HL-60 (cell line): Measurements from ENCODE around the gene ANGPT4.

Experiments used
- DNase-seq, 2 experiments: peaks; one replicate each; pipeline ENCODE4 v3.0.0-alpha.2; 2010 to 2020; ENCODE audit warnings: low read depth in 1 of 2, low spot score in 1 of 2
- H3K27ac ChIP-seq: fragments of 250-450 bp; sonication (Bioruptor Pico); replicated peaks from 2 replicates; pipeline ENCODE4 v1.5.1; 2020; ENCODE audit warnings: mild to moderate bottlenecking, moderate library complexity
- H3K27me3 ChIP-seq: fragments of 250-450 bp; sonication (Bioruptor Pico); 2 replicates; pipeline ENCODE4 v1.5.1; 2021; ENCODE audit warnings: mild to moderate bottlenecking, moderate library complexity; ENCODE audit not compliant: insufficient read depth, poor library complexity, severe bottlenecking
- H3K4me3 ChIP-seq: replicated peaks from 2 replicates; pipeline ENCODE4 v1.5.1; 2011; ENCODE audit warnings: mild to moderate bottlenecking, control low read depth, low read length; ENCODE audit not compliant: insufficient read depth
- GABPA ChIP-seq: IDR thresholded peaks from 2 replicates; pipeline ENCODE4 v1.6.1; 2012; ENCODE audit warnings: low read depth
- POLR2AphosphoS5 ChIP-seq: IDR thresholded peaks from 2 replicates; pipeline ENCODE4 v1.6.1; 2012; ENCODE audit warnings: low read depth
- SPI1 ChIP-seq: IDR thresholded peaks from 2 replicates; pipeline ENCODE4 v1.6.1; 2012; ENCODE audit warnings: low read depth, mild to moderate bottlenecking, borderline replicate concordance
- TF ChIP-seq, protein P1 (sequence below): IDR thresholded peaks from one replicate; pipeline ENCODE4 v1.5.1; 2011; ENCODE audit warnings: low read length, control low read depth, inconsistent platforms; ENCODE audit not compliant: insufficient read depth
- TF ChIP-seq, protein P2 (sequence below): IDR thresholded peaks from 2 replicates; pipeline ENCODE4 v1.6.1; 2012; ENCODE audit warnings: low read depth; ENCODE audit not compliant: insufficient replicate concordance

Gene ANGPT4

DNA sequence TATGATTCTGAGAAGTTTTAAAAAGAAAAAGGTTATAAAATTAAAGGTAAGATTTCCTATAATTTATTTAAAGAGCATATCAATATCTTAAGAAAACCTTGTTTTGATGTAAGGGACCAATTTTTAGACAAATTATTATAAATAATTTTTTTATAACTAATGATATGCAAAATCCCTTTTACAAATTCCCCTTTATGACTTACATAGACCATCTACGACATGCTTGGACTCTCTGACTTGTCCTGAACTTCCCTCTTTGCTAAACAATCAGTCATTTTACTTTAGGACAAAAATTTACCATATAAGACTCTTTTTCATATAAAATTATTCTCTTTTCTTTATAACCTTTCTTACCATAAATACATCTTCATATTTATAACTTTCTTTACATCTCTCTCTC lies 15.3 kb upstream of the ANGPT4 start:
- H3K27ac ChIP-seq: no peak overlapping the region
- DNase-seq: no peak
- no peak for TF ChIP-seq GABPA
- TF ChIP-seq, protein P1, sequence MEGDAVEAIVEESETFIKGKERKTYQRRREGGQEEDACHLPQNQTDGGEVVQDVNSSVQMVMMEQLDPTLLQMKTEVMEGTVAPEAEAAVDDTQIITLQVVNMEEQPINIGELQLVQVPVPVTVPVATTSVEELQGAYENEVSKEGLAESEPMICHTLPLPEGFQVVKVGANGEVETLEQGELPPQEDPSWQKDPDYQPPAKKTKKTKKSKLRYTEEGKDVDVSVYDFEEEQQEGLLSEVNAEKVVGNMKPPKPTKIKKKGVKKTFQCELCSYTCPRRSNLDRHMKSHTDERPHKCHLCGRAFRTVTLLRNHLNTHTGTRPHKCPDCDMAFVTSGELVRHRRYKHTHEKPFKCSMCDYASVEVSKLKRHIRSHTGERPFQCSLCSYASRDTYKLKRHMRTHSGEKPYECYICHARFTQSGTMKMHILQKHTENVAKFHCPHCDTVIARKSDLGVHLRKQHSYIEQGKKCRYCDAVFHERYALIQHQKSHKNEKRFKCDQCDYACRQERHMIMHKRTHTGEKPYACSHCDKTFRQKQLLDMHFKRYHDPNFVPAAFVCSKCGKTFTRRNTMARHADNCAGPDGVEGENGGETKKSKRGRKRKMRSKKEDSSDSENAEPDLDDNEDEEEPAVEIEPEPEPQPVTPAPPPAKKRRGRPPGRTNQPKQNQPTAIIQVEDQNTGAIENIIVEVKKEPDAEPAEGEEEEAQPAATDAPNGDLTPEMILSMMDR: no peak
- no peak for TF ChIP-seq SPI1
- TF ChIP-seq POLR2AphosphoS5: no peak
- TF ChIP-seq, protein P2, sequence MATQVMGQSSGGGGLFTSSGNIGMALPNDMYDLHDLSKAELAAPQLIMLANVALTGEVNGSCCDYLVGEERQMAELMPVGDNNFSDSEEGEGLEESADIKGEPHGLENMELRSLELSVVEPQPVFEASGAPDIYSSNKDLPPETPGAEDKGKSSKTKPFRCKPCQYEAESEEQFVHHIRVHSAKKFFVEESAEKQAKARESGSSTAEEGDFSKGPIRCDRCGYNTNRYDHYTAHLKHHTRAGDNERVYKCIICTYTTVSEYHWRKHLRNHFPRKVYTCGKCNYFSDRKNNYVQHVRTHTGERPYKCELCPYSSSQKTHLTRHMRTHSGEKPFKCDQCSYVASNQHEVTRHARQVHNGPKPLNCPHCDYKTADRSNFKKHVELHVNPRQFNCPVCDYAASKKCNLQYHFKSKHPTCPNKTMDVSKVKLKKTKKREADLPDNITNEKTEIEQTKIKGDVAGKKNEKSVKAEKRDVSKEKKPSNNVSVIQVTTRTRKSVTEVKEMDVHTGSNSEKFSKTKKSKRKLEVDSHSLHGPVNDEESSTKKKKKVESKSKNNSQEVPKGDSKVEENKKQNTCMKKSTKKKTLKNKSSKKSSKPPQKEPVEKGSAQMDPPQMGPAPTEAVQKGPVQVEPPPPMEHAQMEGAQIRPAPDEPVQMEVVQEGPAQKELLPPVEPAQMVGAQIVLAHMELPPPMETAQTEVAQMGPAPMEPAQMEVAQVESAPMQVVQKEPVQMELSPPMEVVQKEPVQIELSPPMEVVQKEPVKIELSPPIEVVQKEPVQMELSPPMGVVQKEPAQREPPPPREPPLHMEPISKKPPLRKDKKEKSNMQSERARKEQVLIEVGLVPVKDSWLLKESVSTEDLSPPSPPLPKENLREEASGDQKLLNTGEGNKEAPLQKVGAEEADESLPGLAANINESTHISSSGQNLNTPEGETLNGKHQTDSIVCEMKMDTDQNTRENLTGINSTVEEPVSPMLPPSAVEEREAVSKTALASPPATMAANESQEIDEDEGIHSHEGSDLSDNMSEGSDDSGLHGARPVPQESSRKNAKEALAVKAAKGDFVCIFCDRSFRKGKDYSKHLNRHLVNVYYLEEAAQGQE: no peak
- H3K27me3 ChIP-seq: no peaks in the 10 kb centered on the region
- no peak overlapping the region for H3K4me3 ChIP-seq

DNA sequence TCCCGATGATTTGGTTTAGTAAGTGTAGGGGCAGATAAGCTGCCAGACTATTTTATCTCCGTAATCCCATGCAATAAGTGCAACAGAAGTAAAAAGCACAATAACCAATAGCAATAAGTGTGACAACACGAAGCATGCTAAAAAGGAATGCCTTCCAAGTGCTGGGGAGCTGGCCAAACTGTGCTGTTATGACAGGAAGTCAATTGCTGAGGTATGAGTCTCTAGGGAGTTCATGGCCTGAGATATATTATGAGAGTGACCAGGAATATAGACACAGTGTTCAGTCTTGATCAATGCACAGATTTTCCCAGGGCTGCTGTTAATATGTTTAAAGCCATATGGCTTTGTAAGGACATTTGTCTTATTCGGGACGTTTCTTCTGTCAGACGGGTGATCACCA lies 10.5 kb upstream of the ANGPT4 start:
- Histone ChIP-seq H3K27ac (no peak overlapping the region), H3K27me3 (no peaks in the 10 kb centered on the region), H3K4me3 (no peak overlapping the region)
- DNase-seq: no peak
- TF ChIP-seq SPI1 (no peak), POLR2AphosphoS5 (no peak), GABPA (no peak)
- TF ChIP-seq, protein P1: no peak
- TF ChIP-seq, protein P2: no peak

DNA sequence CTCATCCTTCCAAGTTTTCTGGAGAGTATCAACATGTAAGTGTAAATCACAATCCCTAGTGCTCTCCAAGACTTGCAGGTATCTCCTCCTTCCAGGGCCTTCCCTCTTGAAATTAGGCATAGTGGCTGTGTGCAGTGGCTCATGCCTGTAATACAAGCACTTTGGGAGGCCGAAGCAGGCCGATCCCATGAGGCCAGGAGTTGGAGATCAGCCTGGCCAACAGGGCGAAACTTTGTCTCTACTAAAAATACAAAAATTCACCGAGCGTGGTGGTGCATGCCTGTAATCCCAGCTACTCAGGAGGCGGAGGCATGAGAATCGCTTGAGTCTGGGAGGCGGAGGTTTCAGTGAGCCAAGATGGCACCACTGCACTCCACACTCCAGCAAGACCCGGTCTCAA lies 9.4 kb upstream of the ANGPT4 start:
- Histone ChIP-seq H3K27me3 (no peaks in the 10 kb centered on the region), H3K27ac (no peak overlapping the region), H3K4me3 (no peak overlapping the region)
- TF ChIP-seq, protein P2: no peak
- TF ChIP-seq POLR2AphosphoS5: no peak
- TF ChIP-seq GABPA: no peak
- no peak for TF ChIP-seq SPI1
- TF ChIP-seq, protein P1: no peak
- no peak for DNase-seq
